ENCODE measurements around the gene CARD9.

The CARD9 gene

GRCh38 chr9:136372561-136373299, 739 bp downstream of the CARD9 start:
- TF ChIP-seq L3MBTL2 (conservative IDR thresholded peaks at IDR 0.05) (no peak), FOXM1 (IDR thresholded peaks at IDR 0.05; ENCODE audit: borderline replicate concordance) (no peak), SUZ12 (IDR thresholded peaks at IDR 0.05) (no peak), HDGF (IDR thresholded peaks at IDR 0.05; ENCODE audit: borderline replicate concordance) (no peak), LEF1 (IDR thresholded peaks at IDR 0.05; ENCODE audit: borderline replicate concordance) (no peak), FOXK2 (IDR thresholded peaks at IDR 0.05) (no peak), TARDBP (IDR thresholded peaks at IDR 0.05) (no peak), BHLHE40 (IDR thresholded peaks at IDR 0.05; ENCODE audit: borderline replicate concordance) (no peak), ZNF384 (IDR thresholded peaks at IDR 0.05) (no peak), PKNOX1 (IDR thresholded peaks at IDR 0.05) (no peak)
- no peak for DNase-seq (ENCODE audit: extremely low spot score)
- ChIA-PET CTCF (interaction anchor here (0.6 to 1.6 kb wide), 2 partner anchors 10 to 887 kb away, joined by 3 to 4 read pairs; partner anchors contain the start of gene DNLZ), POLR2A (interaction anchor here (3.1 kb wide), 1 partner anchor 10 kb away, joined by 10 read pairs; the partner anchor contains the start of gene DNLZ)

- POLR2A ChIA-PET, result interaction anchor here (3.1 kb wide), 1 partner anchor 9 kb away, joined by 10 read pairs; the partner anchor contains the start of gene DNLZ
- CTCF ChIA-PET, result interaction anchor here (1.6 kb wide), 1 partner anchor 9 kb away, joined by 4 read pairs; the partner anchor contains the start of gene DNLZ
- TF ChIP-seq BHLHE40 (IDR thresholded peaks at IDR 0.05; ENCODE audit: borderline replicate concordance) (no peak), FOXA1 (IDR thresholded peaks at IDR 0.05) (no peak), L3MBTL2 (conservative IDR thresholded peaks at IDR 0.05) (no peak), TARDBP (IDR thresholded peaks at IDR 0.05) (no peak), FOXM1 (IDR thresholded peaks at IDR 0.05; ENCODE audit: borderline replicate concordance) (no peak), HDGF (IDR thresholded peaks at IDR 0.05; ENCODE audit: borderline replicate concordance) (no peak), ARNT (IDR thresholded peaks at IDR 0.05) (no peak), SUZ12 (IDR thresholded peaks at IDR 0.05) (no peak), LEF1 (IDR thresholded peaks at IDR 0.05; ENCODE audit: borderline replicate concordance) (no peak), PKNOX1 (IDR thresholded peaks at IDR 0.05) (no peak), ELF4 (IDR thresholded peaks at IDR 0.05) (no peak), CTBP1 (IDR thresholded peaks at IDR 0.05; ENCODE audit: borderline replicate concordance) (no peak)
- no peak for DNase-seq (ENCODE audit: extremely low spot score)
Observed at GRCh38 chr9:136372006-136372405, 1.5 kb downstream of the CARD9 start.

- DNase-seq (ENCODE audit: extremely low spot score), result no peak
- TF ChIP-seq SP1 (IDR thresholded peaks at IDR 0.05), result no peak
- TF ChIP-seq TARDBP (IDR thresholded peaks at IDR 0.05), result no peak
- no peak for TF ChIP-seq L3MBTL2 (conservative IDR thresholded peaks at IDR 0.05)
- TF ChIP-seq PKNOX1 (IDR thresholded peaks at IDR 0.05), result no peak
- no peak for TF ChIP-seq NFRKB (IDR thresholded peaks at IDR 0.05)
- no peak for TF ChIP-seq CTBP1 (IDR thresholded peaks at IDR 0.05; ENCODE audit: borderline replicate concordance)
- TF ChIP-seq FOXM1 (IDR thresholded peaks at IDR 0.05; ENCODE audit: borderline replicate concordance), result no peak
- CTCF ChIA-PET, result interaction anchor here (1.6 kb wide), 1 partner anchor 8 kb away, joined by 4 read pairs; the partner anchor contains the start of gene DNLZ
- POLR2A ChIA-PET, result interaction anchor here (3.1 kb wide), 1 partner anchor 8 kb away, joined by 10 read pairs; the partner anchor contains the start of gene DNLZ
Observed at GRCh38 chr9:136371533-136371880, 2.0 kb downstream of the CARD9 start.

DNA sequence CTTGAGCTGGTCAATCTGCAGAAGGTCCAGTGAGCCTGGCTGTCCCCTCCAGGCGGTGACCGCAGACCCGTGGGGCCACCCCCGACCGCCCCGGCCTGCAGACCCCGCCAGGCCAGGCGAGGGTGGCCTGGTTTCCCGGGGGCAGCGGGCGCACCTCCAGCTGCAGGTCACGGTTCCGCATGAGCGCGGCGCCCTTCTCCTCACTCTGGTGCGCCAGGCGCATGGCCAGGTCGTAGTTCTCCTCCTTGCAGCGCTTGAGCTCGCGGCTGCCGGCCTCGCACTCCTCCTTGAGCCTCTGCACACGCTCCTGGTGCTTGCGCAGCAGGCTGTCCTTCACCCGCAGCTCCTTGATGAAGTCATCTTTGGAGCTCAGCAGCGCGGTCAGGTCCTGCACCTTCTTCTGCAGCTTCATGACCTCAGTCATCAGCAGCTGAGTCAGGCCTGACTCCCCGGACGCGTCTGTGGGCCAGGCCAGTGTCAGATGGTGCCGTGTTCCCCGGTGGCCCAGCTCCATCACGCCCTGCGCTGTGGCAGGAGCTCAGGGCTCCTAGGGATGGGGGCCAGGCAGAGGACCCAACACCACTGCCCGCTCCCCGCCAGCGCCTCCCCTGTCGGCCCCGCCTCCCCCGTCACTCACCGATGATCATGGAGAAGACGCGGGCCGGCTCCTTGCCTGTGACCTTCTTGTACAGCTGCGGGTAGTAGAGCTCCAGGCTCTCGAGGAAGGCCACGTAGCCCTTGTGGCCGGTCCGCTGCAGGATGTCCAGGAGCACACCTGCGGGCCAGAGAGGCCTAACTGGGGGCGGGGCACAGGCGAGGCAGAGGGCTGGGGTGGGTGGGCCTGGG, 2.6 kb downstream of the CARD9 start:
- TF ChIP-seq HDGF (IDR thresholded peaks at IDR 0.05; ENCODE audit: borderline replicate concordance) (no peak), ELF4 (IDR thresholded peaks at IDR 0.05) (no peak), ZNF384 (IDR thresholded peaks at IDR 0.05) (no peak), BHLHE40 (IDR thresholded peaks at IDR 0.05; ENCODE audit: borderline replicate concordance) (no peak), FOXK2 (IDR thresholded peaks at IDR 0.05) (no peak), SUZ12 (IDR thresholded peaks at IDR 0.05) (no peak), TARDBP (IDR thresholded peaks at IDR 0.05) (no peak)
- ChIA-PET POLR2A (no interaction called here), CTCF (no interaction called here)

DNA sequence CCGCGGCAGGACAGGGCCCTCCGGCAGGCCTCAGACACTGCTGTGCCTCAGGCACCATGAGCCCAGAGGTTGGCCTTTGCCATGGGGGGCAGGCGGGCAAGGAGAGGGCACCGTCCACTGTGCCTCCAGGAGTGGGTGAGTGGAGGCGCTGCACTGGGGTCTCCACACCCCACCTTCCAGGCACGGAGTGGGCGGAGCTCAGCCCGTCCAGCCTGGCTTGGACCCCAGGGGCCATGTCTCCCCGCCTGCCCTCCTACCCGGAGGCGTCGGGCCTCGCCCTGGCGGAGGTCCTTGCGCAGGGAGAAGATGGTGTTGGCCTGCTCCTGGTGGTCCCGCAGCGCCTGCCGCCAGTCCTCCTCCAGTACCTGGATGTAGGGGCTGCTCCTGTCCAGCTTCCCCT, 3.4 kb downstream of the CARD9 start:
- ChIA-PET CTCF (no interaction called here), POLR2A (no interaction called here)
- TF ChIP-seq PKNOX1 (IDR thresholded peaks at IDR 0.05), result no peak
- TF ChIP-seq ZNF384 (IDR thresholded peaks at IDR 0.05), result no peak

More for the DNA sequence above, 2.6 kb downstream of the CARD9 start:
- DNase-seq (ENCODE audit: extremely low spot score), result no peak

More for the DNA sequence above, 3.4 kb downstream of the CARD9 start:
- no peak for DNase-seq (ENCODE audit: extremely low spot score)

Data from HEK293T (cell line).